ENCODE results near the gene BTBD7. TPM values are rescaled to one million over a fixed set of nuclear protein-coding genes. Genes with fewer than 3 reads are reported as not detected.

The BTBD7 gene
- polyA plus RNA-seq, 1 experiment: 24.4 TPM

- CTCF ChIA-PET: interaction anchor here (0.6 kb wide), 1 partner anchor 119 kb away, joined by 5 read pairs; no protein-coding TSS in a partner anchor
Observed at GRCh38 chr14:93268406-93268805, 64.4 kb downstream of the BTBD7 start.

GRCh38 chr14:93267149-93267711 lies 65.6 kb downstream of the BTBD7 start:
- POLR2A ChIA-PET: no interaction called here
- no peak for TF ChIP-seq CTCF (IDR thresholded peaks at IDR 0.05; ENCODE audit: low read depth, low read length)

More at GRCh38 chr14:93268406-93268805, 64.4 kb downstream of the BTBD7 start:
- no peak for DNase-seq (ENCODE audit: low read depth, low spot score)
- no peaks in the 10 kb centered on the region for H3K27me3 ChIP-seq (ENCODE audit: control insufficient read depth, insufficient read depth, low read length)
- no peak overlapping the region for H3K27ac ChIP-seq (ENCODE audit: low read depth, low read length)
- POLR2A ChIA-PET: no interaction called here
- H3K9me3 ChIP-seq (ENCODE audit: control insufficient read depth, insufficient read depth, low read length): no peaks in the 10 kb centered on the region
- no peak overlapping the region for H3K4me3 ChIP-seq (ENCODE audit: low read depth, low read length)
- TF ChIP-seq CTCF (IDR thresholded peaks at IDR 0.05; ENCODE audit: low read depth, low read length): no peak

GRCh38 chr14:93266127-93266526 lies 66.7 kb downstream of the BTBD7 start:
- CTCF ChIA-PET: interaction anchor here (1.9 kb wide), 1 partner anchor 13 kb away, joined by 4 read pairs; no protein-coding TSS in a partner anchor
- H3K9me3 ChIP-seq (ENCODE audit: control insufficient read depth, insufficient read depth, low read length): no peaks in the 10 kb centered on the region
- H3K27ac ChIP-seq (ENCODE audit: low read depth, low read length): no peak overlapping the region
- POLR2A ChIA-PET: no interaction called here
- no peak for TF ChIP-seq CTCF (IDR thresholded peaks at IDR 0.05; ENCODE audit: low read depth, low read length)
- H3K27me3 ChIP-seq (ENCODE audit: control insufficient read depth, insufficient read depth, low read length): no peaks in the 10 kb centered on the region
- no peak for DNase-seq (ENCODE audit: low read depth, low spot score)
- H3K4me3 ChIP-seq (ENCODE audit: low read depth, low read length): no peak overlapping the region

More at GRCh38 chr14:93267149-93267711, 65.6 kb downstream of the BTBD7 start:
- Histone ChIP-seq H3K27me3 (ENCODE audit: control insufficient read depth, insufficient read depth, low read length) (no peaks in the 10 kb centered on the region), H3K27ac (ENCODE audit: low read depth, low read length) (no peak overlapping the region), H3K9me3 (ENCODE audit: control insufficient read depth, insufficient read depth, low read length) (no peaks in the 10 kb centered on the region), H3K4me3 (ENCODE audit: low read depth, low read length) (no peak overlapping the region)
- CTCF ChIA-PET: interaction anchor here (0.9 to 1.9 kb wide), 2 partner anchors 12 to 154 kb away, joined by 3 to 4 read pairs; no protein-coding TSS in a partner anchor
- DNase-seq (ENCODE audit: low read depth, low spot score): no peak

DNA sequence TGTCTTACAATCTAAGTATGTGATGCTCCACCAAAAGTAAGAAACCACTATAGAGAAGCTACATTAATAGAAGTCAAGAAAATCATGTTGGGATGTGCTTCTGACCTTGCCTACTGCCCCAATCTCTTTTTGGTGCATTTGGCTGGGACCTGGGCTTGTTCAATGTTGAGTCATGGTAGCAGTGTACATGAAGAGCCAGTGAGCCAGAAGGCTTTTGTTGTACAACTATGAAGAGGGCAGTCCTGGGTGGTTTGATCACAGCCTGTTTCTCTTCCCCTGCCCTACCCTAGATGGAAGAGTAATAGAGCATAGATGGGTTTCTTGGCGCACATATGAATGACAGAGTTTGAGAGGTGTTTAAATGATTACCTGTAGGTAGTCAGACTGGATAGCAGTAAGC lies 69.4 kb downstream of the BTBD7 start:
- DNase-seq (ENCODE audit: low read depth, low spot score): no peak
- Histone ChIP-seq H3K9me3 (ENCODE audit: control insufficient read depth, insufficient read depth, low read length) (no peaks in the 10 kb centered on the region), H3K4me3 (ENCODE audit: low read depth, low read length) (no peak overlapping the region), H3K27me3 (ENCODE audit: control insufficient read depth, insufficient read depth, low read length) (no peaks in the 10 kb centered on the region), H3K27ac (ENCODE audit: low read depth, low read length) (no peak overlapping the region)
- ChIA-PET CTCF (interaction anchor here (1.8 kb wide), 1 partner anchor 150 kb away, joined by 4 read pairs; no protein-coding TSS in a partner anchor), POLR2A (no interaction called here)
- no peak for TF ChIP-seq CTCF (IDR thresholded peaks at IDR 0.05; ENCODE audit: low read depth, low read length)

GRCh38 chr14:93262446-93262845 lies 70.4 kb downstream of the BTBD7 start:
- TF ChIP-seq CTCF (IDR thresholded peaks at IDR 0.05; ENCODE audit: low read depth, low read length): no peak
- no peak for DNase-seq (ENCODE audit: low read depth, low spot score)
- ChIA-PET CTCF (interaction anchor here (0.6 kb wide), 1 partner anchor 83 kb away, joined by 3 read pairs; no protein-coding TSS in a partner anchor), POLR2A (no interaction called here)
- Histone ChIP-seq H3K4me3 (ENCODE audit: low read depth, low read length) (no peak overlapping the region), H3K27me3 (ENCODE audit: control insufficient read depth, insufficient read depth, low read length) (no peaks in the 10 kb centered on the region), H3K27ac (ENCODE audit: low read depth, low read length) (no peak overlapping the region), H3K9me3 (ENCODE audit: control insufficient read depth, insufficient read depth, low read length) (no peaks in the 10 kb centered on the region)

Measured in AG04450 (cell line).